ENCODE data around the gene RASD1. TPM values are rescaled to one million over a fixed set of nuclear protein-coding genes. Genes with fewer than 3 reads are reported as not detected.

Gene RASD1
- polyA plus RNA-seq, 1 of the 3 experiments (the other 2 are of a cell fraction): 0.43 TPM

- ChIA-PET POLR2A (no interaction called here), CTCF (interaction anchor here (0.6 to 8.3 kb wide), 8 partner anchors 9 to 53 kb away, joined by 3 to 42 read pairs (median 4); partner anchors contain the start of gene RASD1)
- 72% methylated on average over 17 of the region's 21 CpGs for WGBS (ENCODE audit: low lambda C conversion rate)
- Histone ChIP-seq H3K79me2 (ENCODE audit: insufficient read depth) (no peaks in the 10 kb centered on the region), H3K9me3 (no peaks in the 10 kb centered on the region), H3K9me2 (no peaks in the 10 kb centered on the region), H3K9ac (no peak overlapping the region), H4K20me1 (ENCODE audit: insufficient read depth) (peaks cover 22% of the 10 kb centered on the region; the same call in 1 of the 2 replicates), H3K27ac (ENCODE audit: low read depth in 2 of 2, low read length in 1 of 2) (peak overlapping the region in 1 of 2 experiments; percentile 82; a peak in 2 of 4 replicates), H2AFZ (ENCODE audit: low read depth) (no peak overlapping the region), H3K36me3 (replicated peaks in 1 of 2; ENCODE audit: control insufficient read depth in 1 of 2, insufficient read depth in 2 of 2, low read length in 1 of 2) (no peaks in the 10 kb centered on the region), H3K4me1 (ENCODE audit: control insufficient read depth in 1 of 2, insufficient read depth in 2 of 2, low read depth in 1 of 2, low read length in 1 of 2) (peaks cover 6 to 32% of the 10 kb centered on the region in 2 experiments; a peak in 2 of 4 replicates), H3F3A (replicated peaks; ENCODE audit: insufficient read depth) (no peaks in the 10 kb centered on the region), H3K4me3 (ENCODE audit: low read depth in 2 of 2, low read length in 1 of 2) (no peak overlapping the region), H3K27me3 (ENCODE audit: insufficient read depth) (no peaks in the 10 kb centered on the region), H3K4me2 (no peak overlapping the region)
- DNase-seq: no peak
- no peak for TF ChIP-seq RFX5 (IDR thresholded peaks at IDR 0.05; ENCODE audit: low read length)
- TF ChIP-seq NRF1 (IDR thresholded peaks at IDR 0.05; ENCODE audit: low read depth, low read length): no peak
- TF ChIP-seq, protein P1, sequence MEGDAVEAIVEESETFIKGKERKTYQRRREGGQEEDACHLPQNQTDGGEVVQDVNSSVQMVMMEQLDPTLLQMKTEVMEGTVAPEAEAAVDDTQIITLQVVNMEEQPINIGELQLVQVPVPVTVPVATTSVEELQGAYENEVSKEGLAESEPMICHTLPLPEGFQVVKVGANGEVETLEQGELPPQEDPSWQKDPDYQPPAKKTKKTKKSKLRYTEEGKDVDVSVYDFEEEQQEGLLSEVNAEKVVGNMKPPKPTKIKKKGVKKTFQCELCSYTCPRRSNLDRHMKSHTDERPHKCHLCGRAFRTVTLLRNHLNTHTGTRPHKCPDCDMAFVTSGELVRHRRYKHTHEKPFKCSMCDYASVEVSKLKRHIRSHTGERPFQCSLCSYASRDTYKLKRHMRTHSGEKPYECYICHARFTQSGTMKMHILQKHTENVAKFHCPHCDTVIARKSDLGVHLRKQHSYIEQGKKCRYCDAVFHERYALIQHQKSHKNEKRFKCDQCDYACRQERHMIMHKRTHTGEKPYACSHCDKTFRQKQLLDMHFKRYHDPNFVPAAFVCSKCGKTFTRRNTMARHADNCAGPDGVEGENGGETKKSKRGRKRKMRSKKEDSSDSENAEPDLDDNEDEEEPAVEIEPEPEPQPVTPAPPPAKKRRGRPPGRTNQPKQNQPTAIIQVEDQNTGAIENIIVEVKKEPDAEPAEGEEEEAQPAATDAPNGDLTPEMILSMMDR (IDR thresholded peaks at IDR 0.05): no peak
- TF ChIP-seq MXI1 (IDR thresholded peaks at IDR 0.05; ENCODE audit: low read depth, low read length): no peak
- TF ChIP-seq RAD21 (IDR thresholded peaks at IDR 0.05; ENCODE audit: low read length): no peak
- TF ChIP-seq MEF2A (IDR thresholded peaks at IDR 0.05; ENCODE audit: borderline replicate concordance, low read depth): no peak
- no peak for TF ChIP-seq EP300 (IDR thresholded peaks at IDR 0.05; ENCODE audit: borderline replicate concordance in 1 of 2, low read depth in 1 of 2, low read length in 1 of 2)
- no peak for TF ChIP-seq CHD2 (IDR thresholded peaks at IDR 0.05; ENCODE audit: low read length, partially characterized antibody)
- TF ChIP-seq, protein P2, sequence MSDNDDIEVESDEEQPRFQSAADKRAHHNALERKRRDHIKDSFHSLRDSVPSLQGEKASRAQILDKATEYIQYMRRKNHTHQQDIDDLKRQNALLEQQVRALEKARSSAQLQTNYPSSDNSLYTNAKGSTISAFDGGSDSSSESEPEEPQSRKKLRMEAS (IDR thresholded peaks at IDR 0.05; ENCODE audit: low read depth): no peak
- TF ChIP-seq GABPA (IDR thresholded peaks at IDR 0.05; ENCODE audit: low read depth): no peak
- TF ChIP-seq TAF1 (IDR thresholded peaks at IDR 0.05; ENCODE audit: borderline replicate concordance, low read depth, low read length): no peak
- no peak for TF ChIP-seq FOXM1 (IDR thresholded peaks at IDR 0.05; ENCODE audit: low read depth)
- no peak for TF ChIP-seq RXRA (IDR thresholded peaks at IDR 0.05; ENCODE audit: borderline replicate concordance, low read depth)
- TF ChIP-seq, protein P3, sequence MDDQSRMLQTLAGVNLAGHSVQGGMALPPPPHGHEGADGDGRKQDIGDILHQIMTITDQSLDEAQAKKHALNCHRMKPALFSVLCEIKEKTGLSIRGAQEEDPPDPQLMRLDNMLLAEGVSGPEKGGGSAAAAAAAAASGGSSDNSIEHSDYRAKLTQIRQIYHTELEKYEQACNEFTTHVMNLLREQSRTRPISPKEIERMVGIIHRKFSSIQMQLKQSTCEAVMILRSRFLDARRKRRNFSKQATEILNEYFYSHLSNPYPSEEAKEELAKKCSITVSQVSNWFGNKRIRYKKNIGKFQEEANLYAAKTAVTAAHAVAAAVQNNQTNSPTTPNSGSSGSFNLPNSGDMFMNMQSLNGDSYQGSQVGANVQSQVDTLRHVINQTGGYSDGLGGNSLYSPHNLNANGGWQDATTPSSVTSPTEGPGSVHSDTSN (IDR thresholded peaks at IDR 0.05): no peak
- TF ChIP-seq YY1 (IDR thresholded peaks at IDR 0.05; ENCODE audit: low read depth): no peak
- no peak for TF ChIP-seq GATA2 (CRISPR knock-in tag; IDR thresholded peaks at IDR 0.05)
- no peak for TF ChIP-seq POLR2AphosphoS5 (IDR thresholded peaks at IDR 0.05; ENCODE audit: low read depth, low read length)
- TF ChIP-seq, protein P4, sequence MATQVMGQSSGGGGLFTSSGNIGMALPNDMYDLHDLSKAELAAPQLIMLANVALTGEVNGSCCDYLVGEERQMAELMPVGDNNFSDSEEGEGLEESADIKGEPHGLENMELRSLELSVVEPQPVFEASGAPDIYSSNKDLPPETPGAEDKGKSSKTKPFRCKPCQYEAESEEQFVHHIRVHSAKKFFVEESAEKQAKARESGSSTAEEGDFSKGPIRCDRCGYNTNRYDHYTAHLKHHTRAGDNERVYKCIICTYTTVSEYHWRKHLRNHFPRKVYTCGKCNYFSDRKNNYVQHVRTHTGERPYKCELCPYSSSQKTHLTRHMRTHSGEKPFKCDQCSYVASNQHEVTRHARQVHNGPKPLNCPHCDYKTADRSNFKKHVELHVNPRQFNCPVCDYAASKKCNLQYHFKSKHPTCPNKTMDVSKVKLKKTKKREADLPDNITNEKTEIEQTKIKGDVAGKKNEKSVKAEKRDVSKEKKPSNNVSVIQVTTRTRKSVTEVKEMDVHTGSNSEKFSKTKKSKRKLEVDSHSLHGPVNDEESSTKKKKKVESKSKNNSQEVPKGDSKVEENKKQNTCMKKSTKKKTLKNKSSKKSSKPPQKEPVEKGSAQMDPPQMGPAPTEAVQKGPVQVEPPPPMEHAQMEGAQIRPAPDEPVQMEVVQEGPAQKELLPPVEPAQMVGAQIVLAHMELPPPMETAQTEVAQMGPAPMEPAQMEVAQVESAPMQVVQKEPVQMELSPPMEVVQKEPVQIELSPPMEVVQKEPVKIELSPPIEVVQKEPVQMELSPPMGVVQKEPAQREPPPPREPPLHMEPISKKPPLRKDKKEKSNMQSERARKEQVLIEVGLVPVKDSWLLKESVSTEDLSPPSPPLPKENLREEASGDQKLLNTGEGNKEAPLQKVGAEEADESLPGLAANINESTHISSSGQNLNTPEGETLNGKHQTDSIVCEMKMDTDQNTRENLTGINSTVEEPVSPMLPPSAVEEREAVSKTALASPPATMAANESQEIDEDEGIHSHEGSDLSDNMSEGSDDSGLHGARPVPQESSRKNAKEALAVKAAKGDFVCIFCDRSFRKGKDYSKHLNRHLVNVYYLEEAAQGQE (IDR thresholded peaks at IDR 0.05; ENCODE audit: low read depth, low read length): no peak
- no peak for TF ChIP-seq USF1 (IDR thresholded peaks at IDR 0.05; ENCODE audit: borderline replicate concordance, low read depth)
Measured at GRCh38 chr17:17515934-17516930, 20.0 kb upstream of the RASD1 start.

Data from SK-N-SH (cell line).